Astrocyte (in vitro differentiated cells and primary cell): ENCODE results near the gene NCF4.

ENCODE experiments used
- EZH2 ChIP-seq: IDR thresholded peaks from 2 replicates; pipeline ENCODE4 v1.6.1; 2012; ENCODE audit warnings: mild to moderate bottlenecking, low read length, inconsistent platforms; ENCODE audit not compliant: insufficient read depth
- TF ChIP-seq, protein P1 (sequence below): IDR thresholded peaks from 2 replicates; pipeline ENCODE4 v1.5.1; 2011; ENCODE audit warnings: low read depth, mild to moderate bottlenecking, inconsistent platforms, low read length, moderate library complexity; ENCODE audit not compliant: insufficient read depth

GRCh38 chr22:36926721-36927435 lies 66.1 kb downstream of the NCF4 start:
- TF ChIP-seq, protein P1, sequence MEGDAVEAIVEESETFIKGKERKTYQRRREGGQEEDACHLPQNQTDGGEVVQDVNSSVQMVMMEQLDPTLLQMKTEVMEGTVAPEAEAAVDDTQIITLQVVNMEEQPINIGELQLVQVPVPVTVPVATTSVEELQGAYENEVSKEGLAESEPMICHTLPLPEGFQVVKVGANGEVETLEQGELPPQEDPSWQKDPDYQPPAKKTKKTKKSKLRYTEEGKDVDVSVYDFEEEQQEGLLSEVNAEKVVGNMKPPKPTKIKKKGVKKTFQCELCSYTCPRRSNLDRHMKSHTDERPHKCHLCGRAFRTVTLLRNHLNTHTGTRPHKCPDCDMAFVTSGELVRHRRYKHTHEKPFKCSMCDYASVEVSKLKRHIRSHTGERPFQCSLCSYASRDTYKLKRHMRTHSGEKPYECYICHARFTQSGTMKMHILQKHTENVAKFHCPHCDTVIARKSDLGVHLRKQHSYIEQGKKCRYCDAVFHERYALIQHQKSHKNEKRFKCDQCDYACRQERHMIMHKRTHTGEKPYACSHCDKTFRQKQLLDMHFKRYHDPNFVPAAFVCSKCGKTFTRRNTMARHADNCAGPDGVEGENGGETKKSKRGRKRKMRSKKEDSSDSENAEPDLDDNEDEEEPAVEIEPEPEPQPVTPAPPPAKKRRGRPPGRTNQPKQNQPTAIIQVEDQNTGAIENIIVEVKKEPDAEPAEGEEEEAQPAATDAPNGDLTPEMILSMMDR: no peak
- TF ChIP-seq EZH2: no peak
